Globus pallidus (tissue), 1 donor: ENCODE data around the gene NCOA7.
"Not testable (repeated sequence)": the region's sequence is repeated elsewhere in the genome, so short reads cannot be mapped to it uniquely, and the experiment has no call there.

ENCODE experiments used
- DNase-seq: peaks from one replicate; pipeline ENCODE4 v3.0.0-alpha.2; 2015; ENCODE audit warnings: low spot score

Gene NCOA7

GRCh38 chr6:125945378-125946141, 154.8 kb downstream of the NCOA7 start:
- DNase-seq, result no peak

GRCh38 chr6:125947615-125948014, 156.9 kb downstream of the NCOA7 start:
- DNase-seq, result no peak

GRCh38 chr6:125948455-125948854, 157.7 kb downstream of the NCOA7 start:
- peak; percentile 16 for DNase-seq

DNA sequence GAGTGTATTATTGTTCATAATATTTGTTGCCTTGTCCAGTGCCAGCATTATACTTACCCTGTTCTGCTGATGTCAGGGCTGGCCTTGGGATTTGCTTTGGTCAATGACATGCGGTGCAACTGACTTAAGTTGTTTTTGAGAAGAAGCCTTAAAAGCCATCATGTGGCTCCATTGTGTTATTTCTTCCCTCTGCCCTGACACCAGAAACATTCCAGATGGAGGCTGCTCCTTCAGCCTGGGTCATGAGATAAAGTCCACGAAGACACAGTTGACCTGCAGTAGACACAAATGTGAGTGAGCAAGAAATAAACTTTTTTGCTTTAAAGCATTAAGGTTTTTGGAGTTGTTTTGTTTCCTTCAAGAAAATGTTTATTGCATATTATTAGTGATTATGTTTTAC, 158.3 kb downstream of the NCOA7 start:
- no peak for DNase-seq

- no peak for DNase-seq
Measured at GRCh38 chr6:125950293-125950692, 159.5 kb downstream of the NCOA7 start.

DNA sequence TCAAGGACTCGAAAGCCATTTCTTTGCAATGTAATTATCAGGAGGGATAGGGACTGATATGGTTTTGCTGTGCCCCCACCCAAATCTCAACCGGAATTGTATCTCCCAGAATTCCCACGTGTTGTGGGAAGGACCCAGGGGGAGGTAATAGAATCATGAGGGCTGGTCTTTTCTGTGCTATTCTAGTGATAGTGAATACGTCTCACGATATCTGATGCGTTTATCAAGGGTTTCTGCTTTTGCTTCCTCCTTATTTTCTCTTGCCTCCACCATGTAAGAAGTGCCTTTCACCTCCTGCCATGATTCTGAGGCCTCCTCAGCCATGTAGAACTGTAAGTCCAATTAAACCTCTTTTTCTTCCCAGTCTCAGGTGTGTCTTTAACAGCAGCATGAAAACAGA, 160.0 kb downstream of the NCOA7 start:
- not testable (repeated sequence) for DNase-seq

- no peak for DNase-seq
Measured at GRCh38 chr6:125951323-125951722, 160.6 kb downstream of the NCOA7 start.

DNA sequence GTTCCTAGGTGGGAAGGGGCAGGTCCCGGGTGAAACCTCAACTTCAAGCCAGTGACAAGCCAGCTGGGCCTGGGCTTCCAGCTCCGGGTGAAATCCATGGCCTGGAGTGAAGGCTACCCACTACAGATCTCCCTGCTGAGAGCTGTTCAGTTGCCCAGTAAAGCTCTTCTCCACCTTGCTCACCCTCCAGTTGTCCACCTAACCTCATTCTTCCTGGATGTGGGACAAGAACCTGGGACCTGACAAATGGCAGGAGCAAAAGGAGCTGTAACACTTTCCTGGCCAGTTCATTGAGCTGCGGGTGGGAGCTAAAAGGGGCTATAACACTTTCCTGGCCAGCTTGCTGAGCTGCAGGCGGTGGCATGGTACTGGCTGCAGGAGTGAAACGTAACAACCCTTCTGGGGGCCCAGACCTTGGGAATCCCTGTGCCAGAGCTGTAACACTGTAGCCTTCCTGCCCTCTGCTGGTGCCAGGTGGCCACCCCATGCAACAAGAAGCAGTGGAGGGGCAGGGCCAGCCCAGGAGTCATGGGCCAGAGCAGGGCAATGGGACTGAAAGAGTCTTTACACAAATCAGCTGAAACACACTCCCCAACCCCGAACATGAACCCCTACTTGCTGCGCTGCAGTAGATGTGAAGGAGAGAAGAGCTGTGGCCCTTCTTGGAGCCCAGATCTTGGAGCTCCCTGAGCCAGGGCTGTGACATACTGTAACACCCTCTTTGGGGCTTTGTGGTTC, 162.2 kb downstream of the NCOA7 start:
- no peak for DNase-seq

DNA sequence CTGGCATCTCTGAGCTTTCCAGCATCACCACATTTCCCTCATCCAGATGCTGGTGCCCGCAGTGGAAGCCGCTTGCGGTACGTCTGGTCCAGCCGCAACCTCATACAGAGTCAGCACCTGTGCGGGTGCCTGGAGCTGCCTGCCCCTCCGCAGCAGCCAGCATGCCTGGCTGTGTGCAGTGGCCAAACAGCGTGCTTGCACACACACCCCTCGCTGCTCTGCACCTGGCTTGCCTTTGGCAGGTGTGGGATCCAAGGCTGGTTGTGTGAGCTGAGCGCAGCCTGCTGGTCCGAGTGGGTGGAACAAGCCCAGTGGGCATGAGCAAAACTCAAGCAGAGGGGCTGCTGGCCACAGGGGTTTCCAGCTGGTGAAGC, 162.7 kb downstream of the NCOA7 start:
- no peak for DNase-seq

- no peak for DNase-seq
Measured at GRCh38 chr6:125954735-125955339, 164.1 kb downstream of the NCOA7 start.

DNA sequence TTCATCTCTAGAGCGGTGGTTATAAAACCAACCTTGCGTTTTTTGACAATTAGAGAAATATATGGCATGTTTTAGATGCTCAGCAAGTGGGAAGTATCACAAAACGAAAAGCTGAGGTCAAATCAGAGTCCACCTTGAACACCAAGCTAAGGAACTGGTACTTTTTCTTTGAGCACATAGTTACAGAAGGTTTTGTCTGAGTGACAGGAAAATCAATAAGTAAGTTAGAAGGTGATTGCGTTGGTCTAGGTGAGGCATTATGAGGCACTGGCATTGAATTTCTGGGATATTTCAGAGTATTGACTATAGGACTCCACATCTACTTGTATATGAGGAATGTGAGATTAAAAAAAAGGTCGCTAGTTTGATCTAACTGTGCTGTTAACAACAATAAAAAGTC, 165.2 kb downstream of the NCOA7 start:
- no peak for DNase-seq

DNA sequence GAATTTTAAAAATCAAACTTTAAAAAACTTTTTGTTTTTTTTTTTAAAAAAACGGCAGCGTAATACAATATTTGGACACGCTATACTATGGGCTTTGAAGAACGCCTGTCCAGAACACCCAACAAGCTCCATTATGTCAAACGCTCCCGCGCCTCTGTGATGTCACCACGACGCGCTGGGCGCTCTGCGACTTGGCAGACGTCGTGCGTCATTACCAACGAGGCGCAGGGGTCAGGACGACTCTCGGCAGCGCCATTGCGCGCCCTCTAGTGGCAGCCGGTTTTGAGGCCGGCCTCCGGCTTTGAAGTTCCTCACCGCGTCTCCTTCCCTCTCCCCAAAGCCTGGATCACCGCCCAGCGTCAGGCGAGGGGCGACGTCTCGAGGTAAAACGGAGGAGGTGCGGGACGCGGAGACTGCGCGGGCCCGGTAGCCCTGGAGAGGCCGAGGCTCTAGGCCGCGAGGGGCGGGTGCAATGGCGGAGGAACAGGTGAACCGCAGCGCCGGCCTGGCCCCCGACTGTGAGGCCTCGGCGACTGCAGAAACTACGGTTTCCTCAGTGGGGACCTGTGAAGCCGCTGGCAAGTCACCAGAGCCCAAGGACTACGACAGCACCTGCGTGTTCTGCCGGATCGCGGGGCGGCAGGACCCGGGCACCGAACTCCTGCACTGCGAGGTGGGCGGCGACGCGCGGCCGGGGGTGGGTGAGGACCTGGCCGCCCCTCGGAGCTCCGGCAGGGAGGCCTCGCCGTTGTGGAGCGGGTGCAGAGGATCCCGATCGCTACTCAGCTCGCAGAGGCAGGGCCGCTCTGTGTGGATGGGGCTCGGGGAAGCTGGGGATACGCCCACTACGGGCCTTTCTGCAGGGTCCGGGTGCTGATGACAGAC, 166.0 kb downstream of the NCOA7 start, which contains the start of gene HINT3:
Gene HINT3 (plus strand): TSS at position 265 of the 885 bp plus-strand sequence. CDS start 208 bp downstream, at position 473.
- peak; percentile 97 for DNase-seq

DNA sequence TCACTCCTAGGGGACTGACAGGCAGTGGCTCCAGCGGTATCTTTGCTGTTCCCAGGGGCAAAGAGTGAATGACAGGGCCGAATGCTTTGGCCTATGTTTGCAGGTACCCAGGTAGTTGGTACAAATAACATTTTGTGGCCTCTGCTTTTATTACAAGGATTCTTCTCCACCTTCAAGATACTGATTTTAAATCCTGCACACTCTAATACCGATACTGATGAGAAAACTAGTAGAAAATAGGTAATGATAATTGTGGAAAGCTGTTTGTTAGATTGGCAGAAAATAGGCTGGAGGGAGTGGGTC, 166.6 kb downstream of the NCOA7 start:
- DNase-seq, result peak; percentile 37

- peak; percentile 75 for DNase-seq
Measured at GRCh38 chr6:125957845-125958244, 167.1 kb downstream of the NCOA7 start.

DNA sequence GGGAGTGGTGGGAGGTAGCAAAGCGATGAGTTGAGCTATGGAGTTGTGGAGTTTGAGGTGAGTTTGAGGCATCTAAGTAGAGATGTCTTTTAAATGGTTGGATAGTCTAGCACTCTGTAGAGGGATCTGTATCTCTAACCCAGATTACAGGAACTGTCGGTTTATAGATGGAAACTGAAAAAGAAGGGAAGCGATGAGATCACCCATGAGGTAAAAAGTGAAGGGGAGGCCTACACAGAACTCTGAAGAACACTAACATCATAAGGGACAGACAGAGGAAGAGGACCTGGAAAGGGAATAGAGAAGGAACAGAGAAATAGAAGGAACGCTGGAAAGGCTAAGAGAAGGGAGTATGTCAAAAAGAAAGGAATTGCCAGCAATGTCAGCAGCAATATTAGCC, 168.3 kb downstream of the NCOA7 start:
- peak; percentile 12 for DNase-seq

- DNase-seq, result peak; percentile 85
Measured at GRCh38 chr6:125961117-125961516, 170.4 kb downstream of the NCOA7 start.

DNA sequence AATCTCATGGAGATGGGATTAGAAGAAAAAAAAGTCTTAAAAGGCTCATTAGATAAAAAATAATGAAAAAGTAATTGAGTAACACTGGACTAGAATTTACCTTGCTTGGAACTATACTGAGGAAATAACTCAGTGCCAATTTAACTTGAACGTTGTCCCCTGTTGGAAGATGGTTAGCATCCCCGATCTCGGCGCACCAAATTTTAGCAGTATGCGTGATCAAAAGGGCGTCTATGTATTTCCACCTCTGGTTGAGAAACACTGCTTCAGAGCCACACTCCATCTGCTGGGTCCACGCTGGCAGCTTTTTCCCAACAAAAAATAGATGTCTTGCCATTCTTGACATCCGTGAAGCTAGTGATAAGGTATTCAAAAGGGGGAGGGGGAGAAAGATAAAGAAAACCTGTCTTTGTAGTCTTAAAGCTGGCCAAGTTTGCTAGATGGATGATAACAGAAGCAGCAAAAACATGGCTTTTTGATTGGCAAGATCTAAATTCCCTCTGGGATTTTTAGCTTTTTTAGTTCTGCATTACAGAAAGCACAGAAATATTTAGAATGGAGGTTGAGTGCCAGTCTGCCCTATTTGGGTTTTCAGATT, 172.2 kb downstream of the NCOA7 start:
- no peak for DNase-seq

- peak; percentile 26 for DNase-seq
Measured at GRCh38 chr6:125963817-125964216, 173.1 kb downstream of the NCOA7 start.

DNA sequence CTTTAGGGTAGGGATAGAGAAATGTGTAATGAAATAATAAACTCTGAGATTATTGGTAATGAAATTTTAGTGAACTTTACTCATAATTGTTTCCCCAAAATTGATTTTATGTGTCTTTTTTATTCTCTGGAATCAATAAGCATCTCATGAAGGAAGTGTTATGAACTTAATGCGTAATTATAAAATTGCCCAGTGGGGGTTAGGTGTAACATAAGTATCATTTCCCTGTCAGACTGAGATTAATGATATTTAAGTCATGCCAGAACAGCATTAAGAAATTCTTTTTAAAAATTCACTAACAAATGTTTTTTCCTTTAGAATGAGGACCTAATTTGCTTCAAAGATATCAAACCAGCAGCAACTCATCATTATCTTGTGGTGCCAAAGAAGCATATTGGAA, 175.8 kb downstream of the NCOA7 start:
- DNase-seq, result no peak

GRCh38 chr6:125968493-125968892, 177.7 kb downstream of the NCOA7 start:
- no peak for DNase-seq

DNA sequence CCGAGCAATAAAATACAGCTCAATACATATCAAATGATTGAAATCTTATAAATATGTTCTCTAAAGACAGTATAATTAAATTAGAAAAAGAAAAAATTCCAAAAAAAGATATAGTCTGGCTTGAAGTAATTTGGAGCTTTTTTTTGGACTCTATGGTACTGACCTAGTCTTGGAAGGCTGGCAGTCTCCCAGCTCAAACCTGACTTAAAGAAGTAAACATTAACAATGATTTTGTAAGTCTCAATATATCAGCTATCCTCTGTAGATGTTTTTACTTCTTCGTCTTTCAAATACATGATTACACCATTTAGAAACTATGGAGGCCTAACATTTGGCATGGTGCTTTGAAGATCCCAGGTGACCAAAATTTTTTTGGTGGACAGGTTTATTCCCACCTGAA, 180.0 kb downstream of the NCOA7 start:
- no peak for DNase-seq

GRCh38 chr6:125972478-125972877, 181.7 kb downstream of the NCOA7 start:
- DNase-seq, result not testable (repeated sequence)
